NCI-H526 (cell line): ENCODE measurements around the gene C22orf39.
A peak's percentile ranks its signal among the peaks of the same experiment; 100 is the strongest.

Experiments
- DNase-seq, 2 experiments: peaks; one replicate each; lab custom pipeline; 2025; lab: John Stamatoyannopoulos, UW

Gene C22orf39, protein sequence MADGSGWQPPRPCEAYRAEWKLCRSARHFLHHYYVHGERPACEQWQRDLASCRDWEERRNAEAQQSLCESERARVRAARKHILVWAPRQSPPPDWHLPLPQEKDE

DNA sequence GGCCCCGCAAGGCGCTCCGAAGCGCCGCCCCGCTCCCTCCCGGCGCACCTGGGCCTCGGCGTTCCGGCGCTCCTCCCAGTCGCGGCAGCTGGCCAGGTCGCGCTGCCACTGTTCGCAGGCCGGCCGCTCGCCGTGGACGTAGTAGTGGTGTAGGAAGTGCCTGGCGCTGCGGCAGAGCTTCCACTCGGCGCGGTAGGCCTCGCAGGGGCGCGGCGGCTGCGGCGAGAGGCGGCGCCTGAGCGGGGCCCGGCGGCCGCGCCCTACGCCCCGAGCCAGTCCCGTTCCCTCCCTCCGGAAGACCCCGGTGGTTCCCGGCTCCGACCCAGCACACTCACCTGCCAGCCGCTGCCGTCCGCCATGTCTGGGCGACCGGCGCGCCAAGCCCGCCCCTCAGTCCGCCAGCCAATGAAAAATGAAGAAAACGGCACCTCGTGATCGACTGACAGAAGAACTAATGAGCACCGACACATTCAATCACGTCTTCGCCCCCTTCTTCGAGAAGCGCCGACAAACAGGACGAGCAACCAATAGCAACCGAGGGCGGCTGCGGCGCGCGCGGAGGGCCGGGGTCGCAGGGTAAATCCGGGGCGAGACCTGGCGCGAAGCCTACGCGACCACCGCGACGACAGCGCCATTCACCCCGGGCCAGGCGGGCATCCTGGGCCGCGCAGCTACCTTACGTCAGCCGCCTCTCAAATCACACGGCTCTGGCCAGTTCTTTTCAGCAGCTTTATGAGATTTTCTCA is at the start of gene C22orf39:
TSS of gene C22orf39 (minus strand) at position 382 of the 746 bp plus-strand sequence. CDS start at position 359, 23 bp downstream.
- DNase-seq = peak; percentile 88 to 92

DNA sequence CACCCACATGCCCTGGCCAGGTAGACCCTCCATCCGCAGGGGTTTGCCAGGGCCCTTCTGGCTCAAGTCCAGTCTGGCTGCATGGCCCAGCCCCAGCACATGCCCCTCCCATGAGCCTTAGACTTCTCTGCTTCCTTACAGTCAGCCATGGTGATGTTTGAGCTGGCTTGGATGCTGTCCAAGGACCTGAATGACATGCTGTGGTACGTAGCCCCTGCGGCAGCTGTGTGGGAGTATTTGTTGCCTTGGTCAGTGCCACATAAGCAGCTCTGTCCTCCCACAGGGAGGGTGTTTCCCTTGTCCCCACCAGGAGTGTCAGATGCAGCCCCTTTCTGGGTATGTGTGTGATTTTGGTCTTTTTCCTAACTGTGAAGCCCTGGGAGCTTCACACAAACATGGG is 49.7 kb upstream of the C22orf39 start:
- no peak for DNase-seq

DNA sequence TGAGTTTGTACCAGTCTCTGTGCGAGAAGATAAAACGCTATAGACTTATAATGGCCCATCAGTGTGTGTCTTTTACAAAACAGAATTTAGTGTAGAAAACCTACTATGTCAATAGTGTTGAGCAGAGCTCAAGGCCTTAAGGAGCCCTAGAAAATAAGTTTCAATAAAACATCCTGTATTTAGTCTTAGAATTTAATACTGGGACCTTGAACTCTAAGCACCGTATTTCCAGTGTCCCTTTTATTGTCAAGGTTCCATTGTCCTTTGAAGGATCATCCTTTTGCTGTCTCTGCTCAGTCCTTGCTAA is 48.8 kb upstream of the C22orf39 start:
- DNase-seq = no peak

DNA sequence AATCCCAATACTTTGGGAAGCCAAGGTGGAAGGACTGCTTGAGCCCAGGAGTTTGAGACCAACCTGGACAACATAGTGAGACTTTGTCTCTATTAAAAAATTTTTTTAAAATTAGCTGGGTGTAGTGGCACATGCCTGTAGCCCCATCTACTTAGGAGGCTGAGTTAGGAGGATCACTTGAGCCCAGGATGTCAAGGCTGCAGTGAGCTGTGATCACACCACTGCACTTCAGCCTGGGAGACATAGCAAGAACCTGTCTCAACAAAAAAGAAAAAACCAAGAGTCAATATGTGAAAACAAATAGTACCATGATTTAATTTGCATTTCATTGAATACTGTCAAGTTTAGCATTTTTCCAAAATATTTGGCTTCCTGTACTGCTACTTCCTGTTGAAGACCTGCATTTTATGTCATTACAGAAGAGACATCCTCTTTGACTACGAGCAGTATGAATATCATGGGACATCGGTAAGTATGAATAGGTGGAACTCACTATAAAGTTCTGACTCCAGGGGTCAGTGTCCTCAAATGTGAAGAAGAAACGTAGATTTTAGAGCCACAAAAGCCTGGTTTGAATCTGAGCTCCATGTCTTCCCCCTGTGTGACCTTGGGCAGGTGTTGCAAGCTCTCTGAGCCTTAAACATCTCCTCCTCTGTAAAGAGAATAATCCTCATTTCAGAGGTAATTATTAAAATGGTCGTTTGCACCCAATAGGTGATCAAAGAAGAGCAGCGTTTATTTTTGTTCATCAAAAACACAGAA is 48.2 kb upstream of the C22orf39 start:
- no peak for DNase-seq

DNA sequence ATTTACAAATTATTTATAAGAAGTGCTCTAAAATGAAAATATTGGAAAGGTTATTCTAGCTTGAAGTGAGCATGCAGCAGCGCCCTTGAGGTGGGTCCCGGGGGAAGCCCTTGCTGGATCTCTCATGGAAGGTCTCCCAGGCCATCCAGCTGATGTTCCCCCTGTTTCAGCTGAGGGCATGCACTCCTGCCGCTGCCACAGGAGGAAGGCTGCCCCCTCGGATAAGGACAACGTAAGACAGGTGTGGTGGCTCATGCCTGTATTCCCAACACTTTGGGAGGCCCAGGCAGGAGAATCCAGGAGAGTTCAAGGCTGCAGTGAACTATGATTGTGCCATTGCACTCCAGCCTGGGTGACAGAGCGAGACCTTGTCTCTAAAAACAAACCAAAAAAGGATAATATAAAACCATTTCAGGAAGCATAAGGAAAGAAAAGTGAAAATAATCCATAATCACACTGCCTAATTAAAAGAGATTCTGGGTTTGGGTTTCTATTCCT is 47.2 kb upstream of the C22orf39 start:
- no peak for DNase-seq

- DNase-seq = no peak
Measured at GRCh38 chr22:19494001-19494560, 46.6 kb upstream of the C22orf39 start.

- DNase-seq = no peak
Measured at GRCh38 chr22:19492504-19493174, 45.1 kb upstream of the C22orf39 start.

DNA sequence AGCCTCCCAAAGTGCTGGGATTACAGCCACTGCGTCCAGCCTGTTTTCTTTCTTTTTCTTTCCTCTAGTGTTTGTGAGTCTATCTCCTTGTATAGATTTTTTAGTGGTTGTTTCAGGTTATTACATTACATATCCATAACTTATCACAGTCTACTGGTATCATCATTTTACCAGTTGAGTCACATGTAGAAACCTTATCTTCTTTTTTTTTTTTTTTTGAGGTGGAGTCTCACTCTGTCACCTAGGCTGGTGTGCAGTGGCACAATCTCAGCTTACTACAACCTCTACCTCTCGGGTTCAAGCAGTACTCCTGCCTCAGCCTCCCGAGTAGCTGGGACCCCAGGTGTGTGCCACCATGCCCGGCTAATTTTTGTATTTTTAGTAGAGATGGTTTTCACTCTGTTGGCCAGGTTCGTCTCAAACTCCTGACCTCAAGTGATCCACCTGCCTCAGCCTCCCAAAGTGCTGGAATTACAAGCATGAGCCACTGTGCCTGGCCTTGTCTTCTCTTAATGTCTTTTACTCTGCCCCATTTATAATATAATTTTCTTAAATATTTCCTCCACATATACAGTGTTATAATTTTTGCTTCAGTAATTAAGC is 43.2 kb upstream of the C22orf39 start:
- no peak for DNase-seq

DNA sequence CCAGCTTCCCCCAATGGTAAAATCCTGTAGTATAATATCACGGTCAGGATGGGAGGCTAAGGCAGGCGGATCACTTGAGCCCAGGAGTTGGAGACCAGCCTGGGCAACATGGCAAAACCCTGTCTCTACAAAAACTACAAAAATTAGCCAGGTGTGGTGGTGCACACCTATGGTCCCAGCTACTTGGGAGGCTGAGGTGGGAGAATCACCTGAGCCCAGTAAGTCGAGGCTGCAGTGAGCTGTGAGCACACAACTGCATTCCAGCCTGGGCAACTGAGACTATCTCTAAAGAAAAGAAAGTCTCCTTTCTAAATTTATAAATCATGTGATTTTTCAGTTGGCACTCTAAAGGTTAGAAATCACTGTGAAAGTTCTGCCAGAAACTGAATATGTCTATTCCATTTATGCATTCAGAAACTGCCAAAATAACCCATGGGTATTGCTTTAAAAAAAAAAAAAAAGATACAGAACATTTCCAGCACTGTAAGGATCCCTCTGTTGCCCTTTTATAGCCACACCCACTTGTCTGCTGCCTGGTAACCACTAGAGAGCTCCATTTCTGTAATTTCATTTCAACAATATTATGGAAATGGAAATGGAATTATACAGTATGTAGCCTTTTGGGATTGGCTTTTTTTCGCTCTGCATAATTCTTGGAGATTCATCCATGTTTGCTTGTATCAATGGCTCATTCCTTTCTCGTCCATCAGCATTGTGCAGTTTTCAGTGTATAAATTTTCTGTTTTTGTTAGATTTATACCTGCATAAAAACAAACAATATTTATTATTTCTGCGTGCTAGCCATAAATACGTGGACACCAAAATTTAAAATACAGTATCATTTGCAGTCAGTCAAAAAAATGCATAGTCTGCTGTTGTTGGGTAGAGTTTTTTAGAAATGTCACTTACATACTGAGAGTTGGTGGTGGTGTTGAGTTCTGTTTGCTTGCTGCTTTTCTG is 41.7 kb upstream of the C22orf39 start:
- no peak for DNase-seq

- DNase-seq = no peak
Measured at GRCh38 chr22:19488285-19488684, 40.8 kb upstream of the C22orf39 start.

- DNase-seq = no peak
Measured at GRCh38 chr22:19483481-19484244, 36.2 kb upstream of the C22orf39 start.

DNA sequence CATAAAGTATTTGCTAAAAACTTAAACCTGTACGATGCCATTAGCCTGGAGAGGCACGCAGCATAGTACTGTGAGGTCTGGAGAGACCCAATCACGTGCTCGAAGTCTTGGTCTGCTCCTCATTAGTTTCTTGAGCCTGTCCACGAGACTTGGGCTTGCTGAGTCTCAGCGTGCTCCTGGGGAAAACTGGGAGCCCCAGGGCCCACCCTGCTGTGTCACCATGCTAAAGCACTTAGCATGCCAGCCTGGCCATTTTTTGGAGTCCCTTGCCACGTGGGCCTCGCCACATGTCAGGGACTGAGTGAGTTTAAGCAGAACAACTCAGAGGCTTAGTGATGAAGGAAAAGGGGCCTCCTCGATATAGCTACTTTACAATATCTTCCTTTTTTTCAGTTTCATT is 34.8 kb upstream of the C22orf39 start:
- no peak for DNase-seq

DNA sequence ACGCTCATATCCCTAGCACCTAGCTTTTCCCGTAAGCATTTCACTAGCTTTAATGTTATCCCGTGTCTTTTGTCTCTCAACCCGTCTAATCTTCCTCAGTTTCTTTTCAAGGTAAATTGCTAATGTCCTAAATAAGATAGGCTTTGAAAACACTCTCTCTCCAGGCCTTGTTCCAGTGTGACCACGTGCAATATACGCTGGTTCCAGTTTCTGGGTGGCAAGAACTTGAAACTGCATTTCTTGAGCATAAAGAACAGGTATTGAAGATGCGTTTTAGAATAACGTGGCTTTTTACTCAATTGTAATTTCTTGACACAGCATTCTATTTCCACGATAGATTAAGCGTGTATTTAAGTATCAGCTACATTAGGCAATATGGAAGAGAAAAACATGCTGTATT is 33.3 kb upstream of the C22orf39 start:
- DNase-seq = no peak

- DNase-seq = peak in 1 of 2 experiments; percentile 14
Measured at GRCh38 chr22:19480173-19480568, 32.7 kb upstream of the C22orf39 start.

GRCh38 chr22:19479355-19480172 is 32.1 kb upstream of the C22orf39 start, which contains the start of gene CDC45:
CDC45 (plus strand) TSS chr22:19479920; CDS start chr22:19479969, 49 bp downstream.
- DNase-seq = peak; percentile 95 to 96

DNA sequence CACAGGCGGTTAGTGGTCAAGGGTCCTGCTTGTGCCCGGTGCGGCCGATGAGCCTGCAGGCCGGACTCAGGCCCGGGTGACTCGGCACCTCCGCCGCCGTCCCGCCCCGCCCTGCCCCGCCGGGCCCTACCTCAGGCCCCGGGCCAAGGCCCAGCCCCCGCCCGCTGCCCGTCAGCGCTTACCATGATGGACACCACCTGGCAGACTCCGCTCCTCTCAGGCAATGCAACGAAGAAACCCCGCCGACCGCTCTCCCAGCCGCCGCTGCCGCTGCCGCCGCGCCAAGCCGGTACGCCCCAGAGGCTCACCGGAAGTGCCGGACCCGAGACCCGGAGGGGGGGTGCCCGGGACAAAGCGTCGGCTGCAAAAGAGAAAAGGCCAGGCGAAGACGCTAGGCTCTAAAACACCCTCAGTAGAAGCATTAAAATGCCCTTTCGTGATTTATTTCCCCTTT is 31.4 kb upstream of the C22orf39 start, which contains the start of gene UFD1:
TSS of gene UFD1 (minus strand) at position 293 of the 454 bp plus-strand sequence. CDS start at position 185, 108 bp downstream.
- DNase-seq = peak; percentile 53 to 76

- DNase-seq = no peak
Measured at GRCh38 chr22:19478045-19478900, 30.8 kb upstream of the C22orf39 start.
